Esophagus muscularis mucosa (tissue), 4 donors: ENCODE data around the gene HOTAIR.

Experiments used
- EP300 ChIP-seq: sonication (generic); formaldehyde crosslinking; IDR thresholded peaks from one replicate; pipeline ENCODE4 v1.6.1; 2017; ENCODE audit warnings: antibody characterized with exemption
- POLR2A ChIP-seq: fragments of 450-650 bp; IDR thresholded peaks from one replicate; pipeline ENCODE4 v1.6.1; 2017; ENCODE audit warnings: antibody characterized with exemption, moderate library complexity, mild to moderate bottlenecking, low read depth
- POLR2AphosphoS5 ChIP-seq, 2 donors: sonication (generic); formaldehyde crosslinking; IDR thresholded peaks; one replicate each; pipeline ENCODE4 v1.6.1; 2017; ENCODE audit warnings: antibody characterized with exemption in 2 of 2
- TF ChIP-seq, protein P1 (sequence below), 3 experiments: fragments of 200-600 bp in 2 of 3; fragments of 450-650 bp in 1 of 3; sonication (generic) in 2 of 3; IDR thresholded peaks; one replicate each; pipeline ENCODE4 v1.5.1; 2017 to 2019; ENCODE audit warnings: antibody characterized with exemption in 3 of 3, mild to moderate bottlenecking in 2 of 3, moderate library complexity in 1 of 3

DNA sequence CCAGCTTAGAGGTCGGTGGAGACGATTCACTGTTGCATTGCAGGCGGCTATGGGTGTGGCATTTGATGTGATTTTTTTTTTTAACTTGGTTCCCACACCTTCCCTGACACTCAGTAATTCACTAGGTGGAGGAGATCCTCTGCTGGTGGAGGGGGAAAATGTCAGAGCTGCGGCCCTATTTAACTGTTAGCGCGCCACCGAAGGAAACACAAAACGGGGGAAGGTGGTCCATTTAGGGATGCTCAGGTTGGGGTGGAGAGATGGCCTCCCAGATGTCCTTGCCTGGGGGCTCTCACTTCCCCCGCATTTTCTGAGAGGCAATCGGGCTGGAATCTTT lies 24.3 kb downstream of the HOTAIR start:
- no peak for TF ChIP-seq POLR2A
- TF ChIP-seq POLR2AphosphoS5 (IDR thresholded peaks at IDR 0.05) = no peak
- TF ChIP-seq, protein P1, sequence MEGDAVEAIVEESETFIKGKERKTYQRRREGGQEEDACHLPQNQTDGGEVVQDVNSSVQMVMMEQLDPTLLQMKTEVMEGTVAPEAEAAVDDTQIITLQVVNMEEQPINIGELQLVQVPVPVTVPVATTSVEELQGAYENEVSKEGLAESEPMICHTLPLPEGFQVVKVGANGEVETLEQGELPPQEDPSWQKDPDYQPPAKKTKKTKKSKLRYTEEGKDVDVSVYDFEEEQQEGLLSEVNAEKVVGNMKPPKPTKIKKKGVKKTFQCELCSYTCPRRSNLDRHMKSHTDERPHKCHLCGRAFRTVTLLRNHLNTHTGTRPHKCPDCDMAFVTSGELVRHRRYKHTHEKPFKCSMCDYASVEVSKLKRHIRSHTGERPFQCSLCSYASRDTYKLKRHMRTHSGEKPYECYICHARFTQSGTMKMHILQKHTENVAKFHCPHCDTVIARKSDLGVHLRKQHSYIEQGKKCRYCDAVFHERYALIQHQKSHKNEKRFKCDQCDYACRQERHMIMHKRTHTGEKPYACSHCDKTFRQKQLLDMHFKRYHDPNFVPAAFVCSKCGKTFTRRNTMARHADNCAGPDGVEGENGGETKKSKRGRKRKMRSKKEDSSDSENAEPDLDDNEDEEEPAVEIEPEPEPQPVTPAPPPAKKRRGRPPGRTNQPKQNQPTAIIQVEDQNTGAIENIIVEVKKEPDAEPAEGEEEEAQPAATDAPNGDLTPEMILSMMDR (IDR thresholded peaks at IDR 0.05) = no peak
- TF ChIP-seq EP300 = no peak
